Measurements from ENCODE around the gene FAM209A.

The FAM209A gene

GRCh38 chr20:56574531-56575142 is 50.1 kb downstream of the FAM209A start:
- H3K27ac ChIP-seq (ENCODE audit: low read depth, low read length) = no peak overlapping the region
- H3K27me3 ChIP-seq (ENCODE audit: control insufficient read depth in 1 of 2, insufficient read depth in 2 of 2, low read length in 2 of 2) = no peaks in the 10 kb centered on the region
- no peaks in the 10 kb centered on the region for H3K36me3 ChIP-seq (ENCODE audit: insufficient read depth, low read length)
- H3K9ac ChIP-seq (ENCODE audit: low read length) = no peak overlapping the region
- no peaks in the 10 kb centered on the region for H3K9me3 ChIP-seq (ENCODE audit: low read length)
- no peaks in the 10 kb centered on the region for H3K4me1 ChIP-seq (ENCODE audit: insufficient read depth, low read length)
- H3K4me3 ChIP-seq (ENCODE audit: low read depth in 1 of 2, low read length in 2 of 2) = no peak overlapping the region

- no peak overlapping the region for H3K9ac ChIP-seq (ENCODE audit: low read length)
- H3K36me3 ChIP-seq (ENCODE audit: insufficient read depth, low read length) = no peaks in the 10 kb centered on the region
- no peaks in the 10 kb centered on the region for H3K4me1 ChIP-seq (ENCODE audit: insufficient read depth, low read length)
- no peak overlapping the region for H3K4me3 ChIP-seq (ENCODE audit: low read depth in 1 of 2, low read length in 2 of 2)
- H3K27ac ChIP-seq (ENCODE audit: low read depth, low read length) = no peak overlapping the region
- H3K9me3 ChIP-seq (ENCODE audit: low read length) = no peaks in the 10 kb centered on the region
- no peaks in the 10 kb centered on the region for H3K27me3 ChIP-seq (ENCODE audit: control insufficient read depth in 1 of 2, insufficient read depth in 2 of 2, low read length in 2 of 2)
Observed at GRCh38 chr20:56575157-56575556, 50.6 kb downstream of the FAM209A start.

All from muscle layer of colon (tissue), 2 donors.